GDM1 (cell line): Measurements from ENCODE around the gene CFAP69.
"Not testable (repeated sequence)": the region's sequence is repeated elsewhere in the genome, so short reads cannot be mapped to it uniquely, and the experiment has no call there.

ENCODE experiments used
- DNase-seq: peaks from one replicate; lab custom pipeline; 2025; lab: John Stamatoyannopoulos, UW

The CFAP69 gene

GRCh38 chr7:90337106-90337505 is 92.1 kb downstream of the CFAP69 start:
- DNase-seq, result no peak

- no peak for DNase-seq
These were observed 100.0 kb downstream of the CFAP69 start for GRCh38 chr7:90345016-90345415.

- no peak for DNase-seq
These were observed 100.8 kb downstream of the CFAP69 start for GRCh38 chr7:90345595-90346335.

- peak; percentile 90 for DNase-seq
These were observed 101.6 kb downstream of the CFAP69 start, which contains the start of gene GTPBP10 for GRCh38 chr7:90346336-90347125. TSS of gene GTPBP10 (plus strand) at chr7:90346716. CDS start at chr7:90346742, 26 bp downstream.

- DNase-seq, result no peak
These were observed 102.8 kb downstream of the CFAP69 start for GRCh38 chr7:90347759-90348158.

- no peak for DNase-seq
These were observed 104.3 kb downstream of the CFAP69 start for GRCh38 chr7:90349305-90349704.

GRCh38 chr7:90350032-90350431 is 105.1 kb downstream of the CFAP69 start:
- not testable (repeated sequence) for DNase-seq

GRCh38 chr7:90351987-90352386 is 107.0 kb downstream of the CFAP69 start:
- DNase-seq, result no peak
